Skeletal muscle satellite cell (primary cell): ENCODE results near the gene MYO5B.

Source experiments
- H3K27me3 ChIP-seq: 2 replicates; pipeline ENCODE4 v1.7.0; 2013; ENCODE audit warnings: low read length; ENCODE audit not compliant: control insufficient read depth, insufficient read depth
- H3K36me3 ChIP-seq: 2 replicates; pipeline ENCODE4 v1.7.0; 2013; ENCODE audit warnings: mild to moderate bottlenecking, control low read depth, low read length; ENCODE audit not compliant: insufficient read depth
- H3K4me1 ChIP-seq: 2 replicates; pipeline ENCODE4 v1.7.0; 2013; ENCODE audit warnings: low read length; ENCODE audit not compliant: control insufficient read depth, insufficient read depth
- H3K4me2 ChIP-seq: 2 replicates; pipeline ENCODE4 v1.7.0; 2013; ENCODE audit warnings: mild to moderate bottlenecking, low read length
- H3K4me3 ChIP-seq: 2 replicates; pipeline ENCODE4 v1.7.0; 2013; ENCODE audit warnings: low read length
- H3K9ac ChIP-seq: 2 replicates; pipeline ENCODE4 v1.7.0; 2013; ENCODE audit warnings: mild to moderate bottlenecking, low read depth, low read length, moderate library complexity
- H3K9me3 ChIP-seq: replicated peaks from 2 replicates; pipeline ENCODE4 v1.7.0; 2013; ENCODE audit warnings: mild to moderate bottlenecking, control low read depth, low read length

MYO5B gene

DNA sequence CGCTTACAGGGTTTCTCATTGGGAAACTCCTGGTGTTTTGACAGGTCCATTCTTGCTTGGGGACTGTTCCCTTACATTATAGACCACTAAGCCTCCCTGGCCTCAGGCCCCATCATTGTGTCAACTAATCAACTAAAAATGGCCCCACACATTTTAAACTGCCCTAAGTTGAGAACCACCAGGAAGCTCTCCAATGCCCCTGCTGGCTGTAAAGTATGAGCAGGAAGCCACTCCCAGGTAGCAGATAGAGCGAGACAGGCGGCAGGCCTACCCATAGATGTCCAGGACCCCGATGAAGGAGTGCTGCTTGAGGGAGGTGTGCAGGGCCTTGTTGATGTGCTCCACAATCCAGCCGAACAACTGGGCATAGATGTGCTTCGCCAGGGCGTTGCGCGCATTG lies 220.9 kb downstream of the MYO5B start:
- no peaks in the 10 kb centered on the region for H3K9me3 ChIP-seq
- peaks cover 55% of the 10 kb centered on the region for H3K27me3 ChIP-seq
- no peaks in the 10 kb centered on the region for H3K36me3 ChIP-seq
- H3K4me2 ChIP-seq = no peak overlapping the region
- no peak overlapping the region for H3K9ac ChIP-seq
- H3K4me1 ChIP-seq = no peaks in the 10 kb centered on the region
- H3K4me3 ChIP-seq = no peak overlapping the region

DNA sequence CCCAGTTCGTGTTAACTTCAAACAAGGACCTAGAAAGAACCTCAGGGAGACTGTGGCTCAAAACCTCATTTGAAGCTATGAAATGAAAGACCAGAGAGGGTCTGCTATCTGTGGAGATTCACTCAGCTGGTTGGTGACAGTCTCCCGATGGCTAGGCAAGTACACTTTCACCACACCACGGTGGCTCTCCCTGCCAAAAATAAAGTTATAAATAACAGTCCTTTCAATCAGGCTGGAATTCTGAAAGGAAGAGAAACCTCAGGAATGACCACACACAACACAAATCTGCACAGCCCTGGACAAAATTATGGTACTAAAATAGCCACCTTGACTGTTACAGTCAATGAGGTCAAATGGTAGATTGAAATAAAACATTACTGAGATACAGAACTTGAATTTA lies 221.4 kb downstream of the MYO5B start:
- H3K36me3 ChIP-seq = no peaks in the 10 kb centered on the region
- peaks cover 57% of the 10 kb centered on the region for H3K27me3 ChIP-seq
- no peak overlapping the region for H3K9ac ChIP-seq
- H3K4me1 ChIP-seq = no peaks in the 10 kb centered on the region
- no peak overlapping the region for H3K4me2 ChIP-seq
- H3K9me3 ChIP-seq = no peaks in the 10 kb centered on the region
- H3K4me3 ChIP-seq = no peak overlapping the region

DNA sequence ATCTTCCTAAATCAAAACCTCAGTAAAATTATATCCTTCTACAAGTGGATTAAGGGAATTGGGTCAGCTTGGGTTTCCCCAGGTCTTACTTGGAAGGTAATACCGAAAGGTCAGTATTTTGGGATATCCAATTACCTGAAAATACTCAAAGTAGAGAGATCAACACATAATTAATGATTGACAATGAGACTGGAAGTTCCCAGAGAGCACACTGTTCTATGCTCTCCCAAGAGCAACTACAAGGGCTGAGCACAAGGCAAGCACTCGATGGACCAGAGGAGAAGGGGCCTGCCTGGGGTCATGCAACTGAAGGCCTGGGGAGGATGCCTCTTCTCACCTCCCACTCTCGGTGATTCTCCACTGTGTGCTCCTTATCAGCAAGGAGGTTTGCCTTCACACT lies 222.4 kb downstream of the MYO5B start:
- Histone ChIP-seq H3K4me3 (no peak overlapping the region), H3K9ac (no peak overlapping the region), H3K4me1 (no peaks in the 10 kb centered on the region), H3K27me3 (peaks cover 47% of the 10 kb centered on the region), H3K4me2 (no peak overlapping the region), H3K36me3 (no peaks in the 10 kb centered on the region), H3K9me3 (no peaks in the 10 kb centered on the region)

DNA sequence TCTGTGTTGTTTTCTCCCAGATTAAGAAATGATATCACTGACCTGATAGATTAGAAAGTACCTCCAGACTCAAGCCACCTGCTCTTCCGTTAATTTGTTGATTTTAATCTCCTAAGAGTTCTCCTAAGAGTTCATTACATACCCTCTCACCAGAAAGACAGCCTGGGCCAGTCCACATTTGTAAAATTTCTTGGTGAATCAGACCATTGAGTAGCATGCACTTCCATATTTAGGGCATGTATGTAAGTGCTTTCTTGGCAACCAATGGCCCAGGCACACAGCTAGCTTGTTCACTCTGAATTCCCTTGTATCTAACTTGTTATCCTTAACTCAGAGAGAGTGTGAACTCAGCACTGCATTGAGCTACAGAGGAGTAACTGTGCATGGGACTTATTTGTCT lies 223.5 kb downstream of the MYO5B start:
- Histone ChIP-seq H3K36me3 (no peaks in the 10 kb centered on the region), H3K9me3 (no peaks in the 10 kb centered on the region), H3K9ac (no peak overlapping the region), H3K27me3 (peaks cover 36% of the 10 kb centered on the region), H3K4me3 (no peak overlapping the region), H3K4me1 (no peaks in the 10 kb centered on the region), H3K4me2 (no peak overlapping the region)

DNA sequence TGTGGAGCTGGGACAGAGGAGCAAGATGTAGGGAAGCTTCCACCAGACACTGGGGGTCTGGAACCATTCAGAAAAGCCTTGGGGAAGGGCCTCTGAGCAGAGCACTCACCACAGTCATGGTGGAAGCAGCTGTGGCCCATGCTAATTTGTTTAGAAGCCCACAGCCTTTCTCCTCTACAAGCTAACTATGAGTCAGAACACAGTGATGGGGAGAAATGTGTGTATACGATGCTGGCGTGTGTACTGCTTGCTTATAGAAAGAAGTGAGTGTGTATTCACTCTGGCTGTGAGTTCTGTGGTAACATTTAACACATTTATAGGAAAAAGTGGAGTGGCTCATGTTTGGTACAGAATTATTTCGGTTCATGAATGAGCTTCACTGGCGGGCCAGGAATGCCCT lies 224.6 kb downstream of the MYO5B start:
- Histone ChIP-seq H3K36me3 (no peaks in the 10 kb centered on the region), H3K9me3 (no peaks in the 10 kb centered on the region), H3K9ac (no peak overlapping the region), H3K4me1 (no peaks in the 10 kb centered on the region), H3K4me3 (no peak overlapping the region), H3K4me2 (no peak overlapping the region), H3K27me3 (peaks cover 27% of the 10 kb centered on the region)

DNA sequence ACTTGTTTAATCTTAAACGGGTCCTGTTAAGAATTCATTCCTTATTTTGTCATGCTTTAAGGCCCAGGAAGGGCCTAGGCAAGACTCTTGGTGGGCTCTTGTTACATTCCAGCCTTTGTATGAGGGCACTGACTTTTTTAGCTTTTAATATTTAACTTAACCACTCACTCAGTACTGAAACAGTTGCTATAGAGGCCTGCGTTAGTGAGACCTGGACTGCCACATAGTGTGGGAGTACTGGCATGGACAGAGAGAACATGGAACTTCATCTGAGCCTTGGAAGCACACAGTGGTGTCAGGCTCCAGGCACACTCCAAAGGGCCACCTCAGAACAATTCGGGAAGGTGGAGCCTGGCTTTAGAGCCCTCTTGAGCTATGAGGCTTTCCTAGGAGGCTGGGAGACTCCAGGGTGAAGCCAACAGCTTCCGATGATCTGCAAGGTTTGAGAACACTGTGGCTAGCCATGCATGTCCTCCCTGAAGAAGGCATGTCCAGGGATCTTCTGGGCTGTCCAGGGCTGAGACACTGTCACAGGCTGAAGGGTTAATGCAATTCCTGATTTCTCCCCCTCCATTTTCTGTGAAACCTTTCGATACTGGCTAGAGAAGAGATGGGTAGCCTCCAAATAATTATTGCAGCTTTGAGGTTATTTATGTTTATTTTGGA lies 226.2 kb downstream of the MYO5B start:
- Histone ChIP-seq H3K4me1 (no peaks in the 10 kb centered on the region), H3K36me3 (no peaks in the 10 kb centered on the region), H3K4me2 (no peak overlapping the region)

DNA sequence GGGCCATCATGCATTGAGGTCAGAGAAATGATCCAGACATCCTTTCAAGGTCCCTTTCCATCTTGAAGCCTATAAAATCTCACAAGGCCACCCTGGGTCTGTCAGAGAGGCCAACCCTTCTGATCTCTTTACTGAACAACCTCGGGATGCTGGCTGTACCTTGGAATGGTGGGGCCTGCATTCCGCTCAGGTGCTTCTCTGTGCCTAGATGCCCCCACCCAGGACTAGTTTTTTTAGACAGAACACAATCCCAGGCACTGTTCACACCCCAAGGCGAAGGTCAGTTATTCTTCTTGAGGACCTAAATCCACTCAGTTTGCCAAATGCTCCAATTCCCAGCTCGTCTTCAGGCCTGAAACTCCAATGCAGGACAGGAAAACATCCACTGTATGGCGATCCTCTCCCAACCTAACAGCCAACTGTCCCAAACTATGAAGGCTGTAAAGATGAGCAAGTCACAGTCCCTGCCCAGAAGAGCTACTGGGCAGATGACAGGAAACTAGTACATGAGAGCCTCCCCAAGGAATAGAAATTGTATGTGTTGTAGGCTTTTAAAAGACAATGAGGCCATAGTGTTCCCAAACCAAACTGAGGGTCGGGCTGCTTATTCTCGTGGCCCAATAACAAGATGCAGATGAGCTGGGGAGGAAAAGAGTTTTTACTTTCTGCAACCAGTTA lies 227.2 kb downstream of the MYO5B start:
- H3K9me3 ChIP-seq = no peaks in the 10 kb centered on the region
- H3K36me3 ChIP-seq = no peaks in the 10 kb centered on the region
- H3K4me2 ChIP-seq = no peak overlapping the region
- H3K4me1 ChIP-seq = no peaks in the 10 kb centered on the region
- H3K4me3 ChIP-seq = no peak overlapping the region
- peaks cover 25% of the 10 kb centered on the region for H3K27me3 ChIP-seq
- no peak overlapping the region for H3K9ac ChIP-seq

More for the DNA sequence above, 226.2 kb downstream of the MYO5B start:
- H3K4me3 ChIP-seq = no peak overlapping the region
- H3K9me3 ChIP-seq = no peaks in the 10 kb centered on the region
- no peak overlapping the region for H3K9ac ChIP-seq
- peaks cover 28% of the 10 kb centered on the region for H3K27me3 ChIP-seq

DNA sequence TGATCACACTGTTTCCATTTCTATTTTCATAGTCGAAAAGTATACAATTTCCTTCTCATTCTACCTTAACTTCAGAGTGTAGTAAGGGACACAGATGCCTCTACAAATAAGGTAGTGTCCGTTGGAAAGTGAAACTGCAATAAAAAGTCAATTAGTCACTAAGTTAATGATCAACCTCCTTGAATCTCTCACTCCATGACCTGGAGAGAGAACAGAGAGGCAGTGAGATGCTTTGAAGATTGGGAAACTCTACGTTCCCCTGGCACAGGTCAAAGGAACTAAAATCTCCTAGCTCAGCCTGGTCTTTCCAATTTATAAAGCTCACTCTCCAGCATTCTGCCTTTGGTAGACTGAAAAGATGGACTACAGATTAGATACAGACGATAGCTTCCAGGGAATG lies 227.8 kb downstream of the MYO5B start:
- H3K4me1 ChIP-seq = no peaks in the 10 kb centered on the region
- no peak overlapping the region for H3K4me3 ChIP-seq
- no peak overlapping the region for H3K4me2 ChIP-seq

DNA sequence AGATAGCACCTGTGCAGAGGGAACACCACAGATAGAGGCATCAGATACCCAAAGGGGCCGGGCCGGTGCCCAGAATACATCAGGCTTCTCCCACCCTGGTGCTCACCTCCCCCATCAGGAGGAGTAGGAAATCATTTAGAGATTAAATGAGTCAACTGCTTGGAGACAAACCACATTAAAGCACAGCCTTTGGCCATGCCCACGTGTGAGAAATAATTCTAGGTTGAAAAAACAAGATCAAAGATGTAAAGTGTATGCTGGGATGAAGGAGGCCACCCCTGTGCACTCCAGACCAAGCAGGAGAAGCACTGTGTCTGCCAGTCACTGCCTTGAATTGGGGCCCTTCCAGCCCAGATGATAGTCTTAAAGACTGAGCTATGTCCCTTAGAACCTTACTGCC lies 228.9 kb downstream of the MYO5B start:
- Histone ChIP-seq H3K4me3 (no peak overlapping the region), H3K9me3 (no peaks in the 10 kb centered on the region), H3K4me2 (no peak overlapping the region), H3K36me3 (no peaks in the 10 kb centered on the region), H3K27me3 (peaks cover 18% of the 10 kb centered on the region), H3K4me1 (no peaks in the 10 kb centered on the region), H3K9ac (no peak overlapping the region)

More for the DNA sequence above, 227.8 kb downstream of the MYO5B start:
- peaks cover 21% of the 10 kb centered on the region for H3K27me3 ChIP-seq
- no peaks in the 10 kb centered on the region for H3K36me3 ChIP-seq
- no peaks in the 10 kb centered on the region for H3K9me3 ChIP-seq
- no peak overlapping the region for H3K9ac ChIP-seq

DNA sequence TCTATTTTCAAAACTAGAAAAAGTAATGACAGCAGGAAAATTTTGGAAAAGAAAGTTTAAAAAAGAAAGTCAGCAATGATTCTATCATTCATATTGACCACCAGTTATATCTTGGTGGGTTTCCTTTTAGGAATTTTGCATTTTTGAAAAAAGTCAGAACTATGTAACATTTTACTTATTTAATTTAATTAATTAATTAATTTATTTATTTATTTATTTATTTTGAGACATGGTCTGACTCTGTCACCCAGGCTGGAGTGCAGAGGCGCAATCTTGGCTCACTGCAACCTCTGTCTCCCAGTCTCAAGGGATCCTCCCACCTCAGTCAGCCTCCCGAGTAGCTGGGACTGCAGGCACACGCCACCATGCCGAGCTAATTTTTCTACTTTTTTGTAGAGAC lies 231.7 kb downstream of the MYO5B start:
- no peak overlapping the region for H3K4me3 ChIP-seq
- no peak overlapping the region for H3K4me2 ChIP-seq
- H3K9ac ChIP-seq = no peak overlapping the region
- H3K9me3 ChIP-seq = no peaks in the 10 kb centered on the region
- H3K4me1 ChIP-seq = no peaks in the 10 kb centered on the region
- H3K27me3 ChIP-seq = peaks cover 26% of the 10 kb centered on the region
- H3K36me3 ChIP-seq = no peaks in the 10 kb centered on the region

DNA sequence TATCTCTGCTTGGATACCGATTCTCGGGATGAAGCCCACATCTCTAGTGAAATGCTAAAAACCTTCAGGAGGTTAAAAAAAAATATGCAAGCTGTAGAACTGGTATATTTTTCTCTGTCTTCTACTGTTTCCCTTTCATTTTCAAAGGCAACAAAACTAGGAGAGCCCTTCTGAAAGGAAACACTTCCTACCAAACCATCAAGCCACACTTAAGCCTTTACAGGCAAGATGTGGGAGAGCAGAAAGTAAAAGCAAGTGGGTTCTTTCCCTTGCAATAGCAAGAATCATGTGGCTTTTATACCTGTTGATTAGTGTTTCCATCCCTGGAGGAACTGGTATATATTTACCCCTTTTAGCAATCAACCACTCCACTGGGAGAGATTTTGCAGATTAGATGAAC lies 233.7 kb downstream of the MYO5B start:
- Histone ChIP-seq H3K36me3 (no peaks in the 10 kb centered on the region), H3K9ac (no peak overlapping the region), H3K4me2 (no peak overlapping the region), H3K4me3 (no peak overlapping the region), H3K4me1 (no peaks in the 10 kb centered on the region), H3K27me3 (peaks cover 27% of the 10 kb centered on the region), H3K9me3 (no peaks in the 10 kb centered on the region)

DNA sequence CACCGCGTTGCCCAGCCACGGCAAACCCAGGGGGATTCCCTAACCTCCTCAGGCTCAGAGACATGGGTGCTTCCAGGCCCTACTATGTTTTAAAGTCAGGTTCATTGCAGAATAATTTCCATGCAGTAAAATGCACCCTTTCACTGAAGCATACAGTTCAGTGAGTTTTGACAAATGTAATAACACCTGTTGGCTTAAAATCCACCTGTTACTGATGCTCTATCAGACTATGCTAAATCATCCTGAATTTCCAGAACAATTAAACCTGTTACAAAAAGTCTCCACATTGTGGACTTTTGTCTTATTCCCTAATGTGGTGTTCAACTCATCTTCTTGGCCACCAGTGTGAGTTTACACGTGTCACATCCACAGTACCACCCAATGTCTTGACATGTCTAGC lies 234.6 kb downstream of the MYO5B start:
- Histone ChIP-seq H3K9ac (no peak overlapping the region), H3K9me3 (no peaks in the 10 kb centered on the region), H3K4me3 (no peak overlapping the region), H3K36me3 (no peaks in the 10 kb centered on the region), H3K4me1 (no peaks in the 10 kb centered on the region), H3K4me2 (no peak overlapping the region), H3K27me3 (peaks cover 28% of the 10 kb centered on the region)
